SJCRH30 (cell line): ENCODE measurements around the gene NAV2. TPM values are rescaled to one million over a fixed set of nuclear protein-coding genes. Genes with fewer than 3 reads are reported as not detected.
"Not testable (repeated sequence)": the region's sequence is repeated elsewhere in the genome, so short reads cannot be mapped to it uniquely, and the experiment has no call there.

ENCODE experiments used
- DNase-seq, 2 experiments: peaks; one replicate each; pipeline ENCODE4 v3.0.0-alpha.2; 2015 to 2020
- H3K27ac ChIP-seq: fragments of 250-450 bp; sonication (Bioruptor Pico); 2 replicates; pipeline ENCODE4 v1.5.1; 2020; ENCODE audit warnings: mild to moderate bottlenecking, moderate library complexity
- H3K27me3 ChIP-seq: fragments of 250-450 bp; sonication (Bioruptor Pico); 2 replicates; pipeline ENCODE4 v1.5.1; 2020; ENCODE audit warnings: mild to moderate bottlenecking, moderate library complexity
- H3K36me3 ChIP-seq: fragments of 250-450 bp; sonication (Bioruptor Pico); 2 replicates; pipeline ENCODE4 v1.5.1; 2020; ENCODE audit warnings: mild to moderate bottlenecking, moderate library complexity
- H3K4me1 ChIP-seq: fragments of 250-450 bp; sonication (Bioruptor Pico); 2 replicates; pipeline ENCODE4 v1.5.1; 2020; ENCODE audit warnings: mild to moderate bottlenecking, moderate library complexity
- H3K4me3 ChIP-seq: fragments of 250-450 bp; sonication (Bioruptor Pico); 2 replicates; pipeline ENCODE4 v1.5.1; 2020; ENCODE audit warnings: mild to moderate bottlenecking, moderate library complexity
- H3K9me3 ChIP-seq: fragments of 250-450 bp; sonication (Bioruptor Pico); replicated peaks from 2 replicates; pipeline ENCODE4 v1.5.1; 2020; ENCODE audit warnings: mild to moderate bottlenecking, moderate library complexity
- total RNA-seq: library from RNA; depleted of rRNA; stranded (reverse); fragments of >200 nt; shearing (Covaris generic); gene quantifications from 2 replicates; pipeline ENCODE4 v1.2.3, GENCODE V29; 2014

NAV2 gene
- total RNA-seq, 1 experiment from 2014 or later: 73.1 TPM

GRCh38 chr11:19876750-19877149, 164.1 kb downstream of the NAV2 start:
- Histone ChIP-seq H3K36me3 (peaks cover 24% of the 10 kb centered on the region), H3K4me3 (no peak overlapping the region), H3K4me1 (peaks cover 31% of the 10 kb centered on the region), H3K9me3 (no peaks in the 10 kb centered on the region), H3K27ac (no peak overlapping the region), H3K27me3 (no peaks in the 10 kb centered on the region)
- DNase-seq: no peak

GRCh38 chr11:19878520-19878919, 165.9 kb downstream of the NAV2 start:
- no peaks in the 10 kb centered on the region for H3K9me3 ChIP-seq
- peaks cover 40% of the 10 kb centered on the region for H3K36me3 ChIP-seq

GRCh38 chr11:19879307-19880087, 166.9 kb downstream of the NAV2 start:
- H3K27me3 ChIP-seq: no peaks in the 10 kb centered on the region
- H3K36me3 ChIP-seq: peaks cover 48% of the 10 kb centered on the region
- no peaks in the 10 kb centered on the region for H3K9me3 ChIP-seq
- H3K4me3 ChIP-seq: no peak overlapping the region
- no peak overlapping the region for H3K27ac ChIP-seq
- DNase-seq: no peak
- peaks cover 4% of the 10 kb centered on the region for H3K4me1 ChIP-seq

More at GRCh38 chr11:19878520-19878919, 165.9 kb downstream of the NAV2 start:
- H3K27ac ChIP-seq: no peak overlapping the region
- DNase-seq: no peak
- H3K4me3 ChIP-seq: no peak overlapping the region
- H3K4me1 ChIP-seq: peaks cover 14% of the 10 kb centered on the region
- no peaks in the 10 kb centered on the region for H3K27me3 ChIP-seq

GRCh38 chr11:19880088-19880345, 167.4 kb downstream of the NAV2 start:
- H3K4me1 ChIP-seq: peaks cover 3% of the 10 kb centered on the region; the same call in 1 of the 2 replicates
- no peaks in the 10 kb centered on the region for H3K9me3 ChIP-seq
- no peak overlapping the region for H3K4me3 ChIP-seq
- DNase-seq: no peak
- H3K27me3 ChIP-seq: no peaks in the 10 kb centered on the region
- peaks cover 53% of the 10 kb centered on the region for H3K36me3 ChIP-seq
- H3K27ac ChIP-seq: no peak overlapping the region

- H3K27me3 ChIP-seq: no peaks in the 10 kb centered on the region
- H3K4me1 ChIP-seq: peaks cover 3% of the 10 kb centered on the region; the same call in 1 of the 2 replicates
- H3K9me3 ChIP-seq: no peaks in the 10 kb centered on the region
- no peak overlapping the region for H3K4me3 ChIP-seq
- H3K36me3 ChIP-seq: peaks cover 60% of the 10 kb centered on the region
- H3K27ac ChIP-seq: no peak overlapping the region
- no peak for DNase-seq
Observed at GRCh38 chr11:19881177-19881576, 168.5 kb downstream of the NAV2 start.

- Histone ChIP-seq H3K27ac (no peak overlapping the region), H3K4me3 (no peak overlapping the region), H3K27me3 (no peaks in the 10 kb centered on the region), H3K4me1 (no peaks in the 10 kb centered on the region), H3K9me3 (no peaks in the 10 kb centered on the region), H3K36me3 (peaks cover 57% of the 10 kb centered on the region)
- DNase-seq: no peak
Observed at GRCh38 chr11:19882356-19882755, 169.7 kb downstream of the NAV2 start.

- DNase-seq: no peak
- H3K9me3 ChIP-seq: no peaks in the 10 kb centered on the region
- peaks cover 24% of the 10 kb centered on the region for H3K4me1 ChIP-seq
- peaks cover 43% of the 10 kb centered on the region for H3K36me3 ChIP-seq
- H3K4me3 ChIP-seq: no peak overlapping the region
- H3K27me3 ChIP-seq: no peaks in the 10 kb centered on the region
- H3K27ac ChIP-seq: no peak overlapping the region
Observed at GRCh38 chr11:19886498-19886897, 173.9 kb downstream of the NAV2 start.

- Histone ChIP-seq H3K27me3 (no peaks in the 10 kb centered on the region), H3K4me1 (peaks cover 24% of the 10 kb centered on the region), H3K36me3 (peaks cover 36% of the 10 kb centered on the region), H3K27ac (no peak overlapping the region), H3K9me3 (no peaks in the 10 kb centered on the region), H3K4me3 (no peak overlapping the region)
- DNase-seq: no peak
Observed at GRCh38 chr11:19887842-19888241, 175.2 kb downstream of the NAV2 start.

- Histone ChIP-seq H3K4me3 (no peak overlapping the region), H3K27ac (peak overlapping the region; percentile 43), H3K27me3 (no peaks in the 10 kb centered on the region), H3K9me3 (no peaks in the 10 kb centered on the region), H3K36me3 (peaks cover 25% of the 10 kb centered on the region), H3K4me1 (peaks cover 24% of the 10 kb centered on the region)
- DNase-seq: no peak
Observed at GRCh38 chr11:19889531-19889930, 176.9 kb downstream of the NAV2 start.

- peak; percentile 61 to 80 for DNase-seq
- Histone ChIP-seq H3K27ac (peak overlapping the region; percentile 43), H3K27me3 (no peaks in the 10 kb centered on the region), H3K4me3 (no peak overlapping the region), H3K4me1 (peaks cover 24% of the 10 kb centered on the region), H3K36me3 (peaks cover 19% of the 10 kb centered on the region), H3K9me3 (no peaks in the 10 kb centered on the region)
Observed at GRCh38 chr11:19890308-19890707, 177.7 kb downstream of the NAV2 start.

GRCh38 chr11:19891022-19891421, 178.4 kb downstream of the NAV2 start:
- DNase-seq: no peak
- H3K4me3 ChIP-seq: no peak overlapping the region
- peaks cover 20% of the 10 kb centered on the region for H3K36me3 ChIP-seq
- H3K27ac ChIP-seq: peak overlapping the region; percentile 43
- H3K4me1 ChIP-seq: peaks cover 24% of the 10 kb centered on the region
- H3K9me3 ChIP-seq: no peaks in the 10 kb centered on the region
- no peaks in the 10 kb centered on the region for H3K27me3 ChIP-seq

GRCh38 chr11:19892387-19892786, 179.8 kb downstream of the NAV2 start:
- Histone ChIP-seq H3K27ac (no peak overlapping the region), H3K9me3 (no peaks in the 10 kb centered on the region), H3K36me3 (peaks cover 24% of the 10 kb centered on the region), H3K27me3 (no peaks in the 10 kb centered on the region), H3K4me1 (peaks cover 24% of the 10 kb centered on the region), H3K4me3 (no peak overlapping the region)
- no peak for DNase-seq

- Histone ChIP-seq H3K4me1 (peaks cover 24% of the 10 kb centered on the region), H3K9me3 (no peaks in the 10 kb centered on the region), H3K27ac (no peak overlapping the region), H3K4me3 (no peak overlapping the region), H3K27me3 (no peaks in the 10 kb centered on the region), H3K36me3 (peaks cover 25% of the 10 kb centered on the region)
- no peak for DNase-seq
Observed at GRCh38 chr11:19892876-19893275, 180.2 kb downstream of the NAV2 start.

GRCh38 chr11:19894404-19894803, 181.8 kb downstream of the NAV2 start:
- Histone ChIP-seq H3K9me3 (no peaks in the 10 kb centered on the region), H3K27ac (no peak overlapping the region), H3K36me3 (peaks cover 39% of the 10 kb centered on the region), H3K4me3 (no peak overlapping the region), H3K27me3 (no peaks in the 10 kb centered on the region), H3K4me1 (peaks cover 16% of the 10 kb centered on the region)
- no peak for DNase-seq

GRCh38 chr11:19895037-19895436, 182.4 kb downstream of the NAV2 start:
- H3K4me3 ChIP-seq, H3K27me3 ChIP-seq, H3K9me3 ChIP-seq, H3K27ac ChIP-seq, DNase-seq: not testable (repeated sequence)
- Histone ChIP-seq H3K4me1 (peaks cover 10% of the 10 kb centered on the region), H3K36me3 (peaks cover 40% of the 10 kb centered on the region)

- peaks cover 40% of the 10 kb centered on the region for H3K36me3 ChIP-seq
- no peaks in the 10 kb centered on the region for H3K9me3 ChIP-seq
- no peak overlapping the region for H3K27ac ChIP-seq
- no peak overlapping the region for H3K4me3 ChIP-seq
- H3K27me3 ChIP-seq: no peaks in the 10 kb centered on the region
- H3K4me1 ChIP-seq: peaks cover 4% of the 10 kb centered on the region
- no peak for DNase-seq
Observed at GRCh38 chr11:19895776-19896175, 183.1 kb downstream of the NAV2 start.
